A549 treated with AZD2906 at 1 μM for 4 hours (cell line): ENCODE data around the gene BTBD10. TPM values are rescaled to one million over a fixed set of nuclear protein-coding genes. Genes with fewer than 3 reads are reported as not detected.

ENCODE experiments used
- total RNA-seq: library from RNA; stranded (reverse); fragments of 200-300 nt; extraction: Qiagen RNA extraction; gene quantifications from 5 replicates; pipeline ENCODE4 v1.2.3, GENCODE V29; 2022

Gene BTBD10
- 36.3 to 54.0 TPM (median 40.6 TPM) in 5 replicates for total RNA-seq

GRCh38 chr11:13462901-13463778 is at the start of gene BTBD10:
Gene BTBD10 (minus strand): TSS chr11:13463222. CDS start chr11:13445124, 18,098 bp downstream.

GRCh38 chr11:13495929-13496328 is 32.9 kb upstream of the BTBD10 start, which contains the start of gene PTH:
Gene PTH (minus strand): TSS chr11:13495997. CDS start chr11:13492855, 3,142 bp downstream.

Other genes with a start within 250 kb of the BTBD10 start
- 5.6 to 7.6 TPM (median 6.6 TPM) in 5 replicates for gene BMAL1, start 185.4 kb downstream of the BTBD10 start, total RNA-seq
- gene PTH, start 32.8 kb upstream of the BTBD10 start, total RNA-seq, result not detected in 5 replicates
- 43.3 to 70.7 TPM (median 58.0 TPM) in 5 replicates for gene FAR1, start 205.4 kb upstream of the BTBD10 start, total RNA-seq